GM12801 (cell line): Measurements from ENCODE around the gene TXLNG.

ENCODE experiments used
- CTCF ChIP-seq: IDR thresholded peaks from one replicate; pipeline ENCODE4 v1.5.1; 2011; ENCODE audit warnings: control low read depth; ENCODE audit not compliant: insufficient read length; ENCODE audit errors: extremely low read depth

Gene TXLNG

GRCh38 chrX:16870862-16871815 lies 84.9 kb downstream of the TXLNG start:
- no peak for TF ChIP-seq CTCF

- no peak for TF ChIP-seq CTCF
Observed at GRCh38 chrX:16873106-16873505, 86.8 kb downstream of the TXLNG start.

- TF ChIP-seq CTCF, result no peak
Observed at GRCh38 chrX:16874458-16875095, 88.3 kb downstream of the TXLNG start.

GRCh38 chrX:16876696-16877095 lies 90.4 kb downstream of the TXLNG start:
- TF ChIP-seq CTCF, result no peak

GRCh38 chrX:16882169-16882568 lies 95.9 kb downstream of the TXLNG start:
- TF ChIP-seq CTCF, result no peak

GRCh38 chrX:16882702-16883486 lies 96.6 kb downstream of the TXLNG start:
- no peak for TF ChIP-seq CTCF

- TF ChIP-seq CTCF, result no peak
Observed at GRCh38 chrX:16883487-16883804, 97.2 kb downstream of the TXLNG start.
